GM12878 (cell line): ENCODE data around the gene TIE1.

Source experiments
- CREM ChIP-seq: IDR thresholded peaks from 2 replicates; pipeline ENCODE4 v1.6.1; 2014; ENCODE audit warnings: antibody characterized with exemption, low read depth
- CTCF ChIP-seq, 3 experiments: IDR thresholded peaks in 2 of 3; conservative IDR thresholded peaks in 1 of 3; 2 replicates each; pipeline ENCODE4 v1.5.1; 2011; ENCODE audit warnings: low read depth in 3 of 3, low read length in 3 of 3, mild to moderate bottlenecking in 3 of 3, control low read depth in 2 of 3, moderate library complexity in 2 of 3, inconsistent platforms in 1 of 3, mixed read lengths in 1 of 3; ENCODE audit not compliant: control insufficient read depth in 2 of 3, insufficient read depth in 1 of 3; ENCODE audit errors: extremely low read depth in 1 of 3
- SMC3 ChIP-seq: IDR thresholded peaks from 2 replicates; pipeline ENCODE4 v1.6.1; 2011; ENCODE audit warnings: low read length, improper control_type of control experiment, borderline replicate concordance

DNA sequence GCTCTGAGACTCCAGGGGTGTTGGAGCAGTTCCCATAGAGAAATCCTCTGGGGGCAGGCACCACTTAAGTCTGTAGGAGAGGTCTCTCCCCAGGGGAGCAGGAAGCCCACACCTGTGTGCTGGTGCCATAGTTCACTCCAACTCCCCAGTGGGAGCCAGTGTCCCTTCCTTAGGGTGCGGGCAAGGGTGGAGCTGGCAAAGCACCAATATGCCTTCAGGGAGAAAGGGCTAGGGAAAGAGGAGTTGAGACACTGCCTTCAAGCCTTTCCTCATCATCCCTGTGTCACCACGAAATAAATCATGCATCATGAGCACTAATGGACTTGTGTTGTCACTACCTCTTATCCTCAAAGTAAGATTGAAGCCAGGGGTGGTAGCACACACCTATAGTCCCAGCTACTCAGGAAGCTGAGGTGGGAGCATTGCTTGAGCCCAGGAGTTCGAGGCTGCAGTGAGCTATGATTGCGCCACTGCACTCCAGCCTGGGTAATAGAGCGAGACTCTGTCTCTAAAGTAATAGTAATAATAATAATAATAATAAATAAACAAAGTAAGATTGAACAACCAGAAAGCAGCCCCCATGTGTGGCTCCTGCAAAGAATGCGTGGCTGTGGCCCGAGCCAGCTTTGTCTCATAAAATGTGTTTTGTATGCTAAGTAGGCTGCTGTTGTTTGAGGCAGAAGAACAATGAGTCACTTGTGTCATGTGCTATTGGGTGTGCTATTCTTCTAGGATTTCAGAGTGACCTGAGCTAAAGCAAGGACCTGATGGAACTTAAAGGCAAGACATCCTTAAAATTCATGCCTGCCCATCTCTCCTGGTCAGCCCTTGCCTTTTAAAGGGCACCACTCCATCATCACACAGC, 6.7 kb upstream of the TIE1 start:
- TF ChIP-seq CTCF (IDR thresholded peaks at IDR 0.05 in 2 of 3, conservative IDR thresholded peaks at IDR 0.05 in 1 of 3; ENCODE audit: control insufficient read depth in 2 of 3, extremely low read depth in 1 of 3, insufficient read depth in 1 of 3, low read depth in 3 of 3, low read length in 3 of 3), result no peak
- no peak for TF ChIP-seq SMC3
- no peak for TF ChIP-seq CREM
